GM19240 (cell line): ENCODE results near the gene TPRKB.
"Not testable (repeated sequence)": the region's sequence is repeated elsewhere in the genome, so short reads cannot be mapped to it uniquely, and the experiment has no call there.

ENCODE experiments used
- DNase-seq: peaks from one replicate; pipeline ENCODE4 v3.0.0; 2011; ENCODE audit warnings: low spot score; ENCODE audit not compliant: insufficient read length

The TPRKB gene

GRCh38 chr2:73736855-73737779, at the start of gene TPRKB:
TPRKB (minus strand) TSS chr2:73737345; CDS start chr2:73734569, 2,776 bp downstream.
- DNase-seq: peak; percentile 99

GRCh38 chr2:73783883-73784282, 46.7 kb upstream of the TPRKB start, which contains the start of gene C2orf78:
C2orf78 (plus strand) TSS chr2:73784183; CDS start chr2:73784310, 127 bp downstream.
- not testable (repeated sequence) for DNase-seq

GRCh38 chr2:73783402-73783801, 46.3 kb upstream of the TPRKB start:
- not testable (repeated sequence) for DNase-seq

- DNase-seq: no peak
Observed at GRCh38 chr2:73780237-73780582, 43.1 kb upstream of the TPRKB start.

- DNase-seq: peak; percentile 88
Observed at GRCh38 chr2:73779467-73780236, 42.5 kb upstream of the TPRKB start, which contains the start of gene DUSP11. DUSP11 (minus strand) TSS chr2:73780103; CDS start chr2:73779974, 129 bp downstream.

GRCh38 chr2:73778867-73779466, 41.8 kb upstream of the TPRKB start:
- DNase-seq: not testable (repeated sequence)

- no peak for DNase-seq
Observed at GRCh38 chr2:73776869-73777519, 39.8 kb upstream of the TPRKB start.

GRCh38 chr2:73776381-73776780, 39.2 kb upstream of the TPRKB start:
- DNase-seq: no peak

- DNase-seq: no peak
Observed at GRCh38 chr2:73772819-73773218, 35.7 kb upstream of the TPRKB start.

GRCh38 chr2:73770725-73771124, 33.6 kb upstream of the TPRKB start:
- no peak for DNase-seq

- no peak for DNase-seq
Observed at GRCh38 chr2:73766994-73767393, 29.8 kb upstream of the TPRKB start.

GRCh38 chr2:73766349-73766748, 29.2 kb upstream of the TPRKB start:
- DNase-seq: no peak

GRCh38 chr2:73764945-73765344, 27.8 kb upstream of the TPRKB start:
- DNase-seq: no peak

- DNase-seq: no peak
Observed at GRCh38 chr2:73762571-73762970, 25.4 kb upstream of the TPRKB start.

- no peak for DNase-seq
Observed at GRCh38 chr2:73759904-73760303, 22.8 kb upstream of the TPRKB start.

GRCh38 chr2:73759285-73759764, 22.2 kb upstream of the TPRKB start:
- DNase-seq: no peak

- DNase-seq: not testable (repeated sequence)
Observed at GRCh38 chr2:73754332-73754731, 17.2 kb upstream of the TPRKB start.

GRCh38 chr2:73749314-73749713, 12.2 kb upstream of the TPRKB start:
- DNase-seq: no peak

GRCh38 chr2:73746877-73747208, 9.7 kb upstream of the TPRKB start:
- DNase-seq: no peak

GRCh38 chr2:73746015-73746876, 9.1 kb upstream of the TPRKB start:
- DNase-seq: no peak
